ENCODE measurements around the gene FCRL4.

FCRL4 gene

GRCh38 chr1:157597959-157598667, at the start of gene FCRL4:
TSS of gene FCRL4 (minus strand) at chr1:157598085. CDS start at chr1:157597944, 141 bp downstream.
- DNase-seq: no peak

GRCh38 chr1:157646144-157646543, 48.3 kb upstream of the FCRL4 start:
- DNase-seq: no peak

GRCh38 chr1:157641177-157641576, 43.3 kb upstream of the FCRL4 start:
- no peak for DNase-seq

GRCh38 chr1:157639800-157640199, 41.9 kb upstream of the FCRL4 start:
- DNase-seq: no peak

GRCh38 chr1:157628773-157629172, 30.9 kb upstream of the FCRL4 start:
- no peak for DNase-seq

GRCh38 chr1:157626099-157626498, 28.2 kb upstream of the FCRL4 start:
- no peak for DNase-seq

- no peak for DNase-seq
Observed at GRCh38 chr1:157624471-157624870, 26.6 kb upstream of the FCRL4 start.

- DNase-seq: no peak
Observed at GRCh38 chr1:157622471-157622870, 24.6 kb upstream of the FCRL4 start.

GRCh38 chr1:157618190-157618589, 20.3 kb upstream of the FCRL4 start:
- DNase-seq: no peak

- no peak for DNase-seq
Observed at GRCh38 chr1:157600236-157600635, 2.4 kb upstream of the FCRL4 start.

- DNase-seq: no peak
Observed at GRCh38 chr1:157596384-157596783, 1.5 kb downstream of the FCRL4 start.

GRCh38 chr1:157595356-157595755, 2.5 kb downstream of the FCRL4 start:
- no peak for DNase-seq

- no peak for DNase-seq
Observed at GRCh38 chr1:157585984-157586383, 11.9 kb downstream of the FCRL4 start.

- no peak for DNase-seq
Observed at GRCh38 chr1:157584503-157584902, 13.4 kb downstream of the FCRL4 start.

- DNase-seq: no peak
Observed at GRCh38 chr1:157580828-157581210, 17.1 kb downstream of the FCRL4 start.

- peak; percentile 76 for DNase-seq
Observed at GRCh38 chr1:157580179-157580827, 17.6 kb downstream of the FCRL4 start.

GRCh38 chr1:157577420-157577819, 20.5 kb downstream of the FCRL4 start:
- DNase-seq: no peak

- DNase-seq: no peak
Observed at GRCh38 chr1:157575744-157576143, 22.1 kb downstream of the FCRL4 start.

GRCh38 chr1:157574836-157575235, 23.0 kb downstream of the FCRL4 start:
- peak; percentile 83 for DNase-seq

GRCh38 chr1:157566484-157567300, 31.2 kb downstream of the FCRL4 start:
- DNase-seq: no peak

GRCh38 chr1:157562515-157562914, 35.4 kb downstream of the FCRL4 start:
- DNase-seq: no peak

GRCh38 chr1:157558119-157558518, 39.8 kb downstream of the FCRL4 start:
- no peak for DNase-seq
